ENCODE measurements around the gene CC2D1B.

The CC2D1B gene

DNA sequence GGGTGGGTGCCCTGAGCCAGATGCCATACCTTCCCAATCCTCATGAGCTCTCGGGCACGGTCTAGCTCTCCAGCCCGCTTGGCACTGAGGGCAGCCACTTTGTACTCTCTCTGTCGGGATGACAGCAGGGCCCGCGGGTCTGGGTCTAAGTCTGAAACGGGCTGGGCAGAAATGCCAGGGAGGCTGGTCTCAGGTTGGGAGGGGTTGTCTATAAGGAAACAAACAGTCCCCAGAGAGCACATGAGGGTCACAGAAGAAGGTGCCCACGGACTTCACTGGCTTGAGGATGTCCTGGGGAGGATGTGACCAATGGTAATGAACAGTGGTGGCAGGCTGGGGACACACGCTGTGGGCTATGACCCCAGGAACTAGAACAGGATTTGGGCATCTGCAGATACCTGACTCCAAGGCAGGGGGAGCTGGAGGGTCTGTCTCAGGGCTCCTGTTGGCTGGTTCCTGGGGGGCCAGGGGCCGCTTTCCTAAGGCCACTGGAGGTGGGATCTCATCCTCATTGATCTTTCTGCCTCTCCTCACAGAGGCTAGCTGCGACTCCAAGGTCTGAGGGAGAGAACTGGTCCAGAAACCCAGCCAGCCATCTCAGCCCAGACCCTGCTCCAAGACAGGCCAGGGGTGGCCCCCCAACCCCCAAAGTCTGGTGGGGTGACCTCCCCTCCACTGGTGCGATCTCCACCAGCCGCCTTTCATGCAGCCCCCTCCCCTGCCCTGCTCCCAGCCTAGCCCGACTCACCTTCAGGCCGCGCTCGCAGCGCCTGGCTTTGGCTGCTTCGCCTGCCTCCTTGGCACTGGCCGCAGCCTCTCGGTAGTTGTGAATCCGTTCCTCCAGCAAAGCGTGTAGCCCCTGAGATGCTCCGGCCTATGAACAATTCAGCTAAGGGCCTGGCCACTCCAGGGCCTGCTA lies 6.1 kb downstream of the CC2D1B start:
- no peak for DNase-seq

- no peak for DNase-seq
These were observed 7.0 kb downstream of the CC2D1B start for GRCh38 chr1:52358851-52359497.

DNA sequence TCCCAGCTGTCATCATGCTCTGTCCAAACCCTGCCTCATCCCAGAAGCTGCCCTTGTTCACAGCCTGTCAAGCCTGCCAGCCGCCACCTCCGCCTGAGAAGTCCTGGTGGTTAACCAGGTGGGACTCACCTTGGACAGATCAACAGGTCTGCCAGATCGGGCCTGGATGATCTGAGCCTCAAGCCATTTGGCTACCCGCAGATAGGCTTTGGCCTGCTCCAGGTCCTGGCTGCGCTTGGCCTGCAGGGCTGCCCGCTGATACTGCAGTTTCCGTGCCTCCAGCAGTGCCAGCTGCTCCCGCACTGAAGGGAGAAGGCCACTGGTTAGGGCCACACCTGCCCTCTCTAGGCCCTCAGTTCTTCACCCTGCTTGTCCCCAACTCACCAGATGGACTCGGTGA lies 8.6 kb downstream of the CC2D1B start:
- no peak for DNase-seq

- DNase-seq, result no peak
These were observed 9.1 kb downstream of the CC2D1B start for GRCh38 chr1:52356818-52357355.

DNA sequence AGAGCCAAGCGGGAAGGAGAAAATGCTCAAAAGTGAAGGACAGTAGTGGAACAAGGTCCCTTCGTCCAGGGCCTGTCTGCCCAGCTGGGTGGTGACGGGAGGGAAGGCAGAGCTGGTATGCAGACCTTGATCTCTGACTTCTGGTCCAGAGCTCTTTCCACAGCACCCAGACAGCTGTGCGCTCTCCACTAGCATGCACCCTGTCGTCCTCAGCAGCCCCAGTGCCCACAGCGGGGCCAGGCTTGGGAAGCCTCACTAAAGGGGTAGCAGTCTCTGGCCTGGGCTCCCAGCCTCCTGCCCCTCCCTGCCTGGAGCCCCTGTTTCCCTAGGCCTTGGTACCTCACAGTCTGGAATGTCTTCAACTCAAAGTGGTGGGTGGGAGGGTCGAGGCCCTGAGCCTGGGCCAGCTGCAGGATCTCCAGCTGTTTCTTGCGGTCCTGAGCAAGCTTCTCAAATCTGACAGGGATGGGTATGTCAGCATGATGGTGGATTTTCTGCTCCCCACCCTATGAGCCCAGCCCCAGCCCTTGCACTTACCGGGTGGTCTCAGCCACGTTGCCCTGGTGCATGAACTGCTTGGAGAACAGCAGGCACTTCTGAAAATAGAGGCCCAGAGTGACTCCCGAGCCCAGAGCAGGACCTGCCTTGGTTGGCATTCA lies 10.0 kb downstream of the CC2D1B start:
- DNase-seq, result no peak

DNA sequence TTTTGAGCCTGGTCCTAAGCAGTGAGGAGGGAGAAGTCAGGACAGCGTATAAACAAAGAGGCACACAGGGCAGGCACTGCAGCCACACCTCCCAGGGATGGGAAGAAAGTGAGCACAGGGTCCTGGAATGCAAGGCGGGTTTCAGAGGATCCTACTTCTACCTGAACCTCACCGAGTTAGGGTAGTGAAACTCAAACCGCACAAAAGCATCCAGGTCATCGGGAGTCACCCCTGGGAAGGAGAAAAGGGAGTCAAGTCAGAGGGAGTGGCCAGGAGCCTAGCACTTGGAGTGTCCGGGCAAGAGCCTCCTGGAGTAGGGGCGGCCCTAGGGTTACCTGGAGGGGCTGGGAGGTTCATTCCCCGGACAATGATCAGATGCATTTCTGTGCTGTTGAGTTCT lies 10.6 kb downstream of the CC2D1B start:
- no peak for DNase-seq

- DNase-seq, result no peak
These were observed 13.3 kb downstream of the CC2D1B start for GRCh38 chr1:52352690-52353089.

GRCh38 chr1:52348704-52349300 lies 17.2 kb downstream of the CC2D1B start:
- no peak for DNase-seq

DNA sequence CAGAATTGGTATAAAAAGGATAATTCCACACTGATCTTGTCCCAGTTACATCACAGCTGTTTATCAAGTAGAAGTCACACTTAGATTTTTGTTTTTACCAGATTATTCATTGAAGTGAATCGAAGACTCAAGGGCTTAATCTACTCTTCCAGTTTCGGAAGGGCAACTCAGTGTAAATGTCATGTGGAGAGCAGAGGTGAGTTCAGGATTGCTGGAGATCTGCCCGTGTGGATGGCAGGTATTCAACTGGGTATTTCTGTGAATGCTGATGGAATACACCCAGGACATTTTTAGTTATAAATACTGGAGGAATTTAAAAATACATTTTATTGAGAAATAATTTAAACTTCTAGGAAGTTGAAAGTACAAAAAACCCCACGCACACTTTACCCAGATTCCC lies 19.4 kb downstream of the CC2D1B start:
- DNase-seq, result no peak

DNA sequence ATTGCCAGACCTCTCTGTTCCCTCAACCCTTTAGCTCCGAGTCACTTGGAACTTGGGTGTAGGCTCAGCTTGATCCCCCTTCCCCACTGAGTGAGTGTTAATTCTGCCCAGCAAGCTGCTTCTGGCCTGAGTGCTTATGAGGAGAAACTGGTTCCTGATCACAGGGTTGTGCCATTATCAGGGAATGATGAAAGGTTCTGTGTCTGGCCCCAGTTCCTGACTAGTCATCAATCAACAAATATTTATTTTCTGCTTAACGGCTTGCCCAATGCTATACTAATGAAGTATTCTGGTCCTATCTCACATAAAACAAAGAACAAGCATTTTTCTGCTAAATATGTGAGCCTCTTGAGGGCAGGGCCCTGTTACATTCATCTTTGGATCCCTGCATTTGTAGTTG lies 20.8 kb downstream of the CC2D1B start:
- DNase-seq, result no peak

- DNase-seq, result no peak
These were observed 22.0 kb downstream of the CC2D1B start for GRCh38 chr1:52343979-52344378.

- no peak for DNase-seq
These were observed 24.2 kb downstream of the CC2D1B start for GRCh38 chr1:52341655-52342260.

DNA sequence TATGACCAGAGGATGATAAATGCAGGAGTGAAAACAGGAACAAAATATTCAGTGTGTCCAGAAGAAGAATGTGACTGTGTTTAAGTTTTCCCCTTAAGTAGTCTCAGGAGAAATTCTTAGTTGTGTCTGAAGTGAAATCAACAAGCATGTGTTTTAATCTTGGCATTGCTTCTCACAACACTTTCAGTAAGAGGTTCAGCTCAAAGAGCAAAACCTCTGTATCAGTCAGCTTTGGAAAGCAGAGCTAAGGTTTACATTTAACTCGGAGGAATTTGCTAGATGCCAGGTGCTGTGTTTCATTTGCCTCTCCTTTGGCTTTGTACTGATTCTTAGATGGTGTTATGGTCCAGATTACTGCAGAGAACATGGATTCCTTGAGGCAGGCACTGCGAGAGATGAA lies 28.6 kb downstream of the CC2D1B start:
- DNase-seq, result no peak

DNA sequence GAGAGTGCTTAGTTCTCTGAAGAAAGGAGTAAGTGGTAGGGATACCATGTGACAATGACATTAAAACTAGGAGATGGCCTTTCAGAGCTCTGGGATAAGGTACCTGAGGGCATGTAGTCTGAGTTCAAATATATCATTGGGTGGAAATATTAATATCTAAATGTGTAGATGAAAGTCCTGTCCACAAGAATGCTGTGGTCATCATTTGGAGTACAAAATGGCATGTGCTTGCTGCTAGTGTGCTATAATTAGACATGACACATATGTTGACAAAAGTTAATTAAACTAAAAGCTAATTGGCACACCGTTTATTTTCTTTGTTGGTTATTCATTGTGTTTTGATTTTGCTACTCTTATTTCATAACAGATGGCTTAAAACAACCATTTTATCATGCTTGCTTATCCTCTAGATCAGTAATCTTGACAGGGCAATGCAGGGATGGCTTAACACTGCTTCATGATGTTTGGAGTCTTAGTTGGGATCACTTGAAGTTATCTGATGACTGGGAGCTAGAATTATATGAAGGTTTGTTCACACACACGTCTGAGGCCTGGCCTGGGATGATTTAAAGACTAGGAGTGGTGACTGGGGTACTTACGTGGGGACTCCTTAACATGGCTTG lies 31.0 kb downstream of the CC2D1B start:
- DNase-seq, result no peak

- DNase-seq, result no peak
These were observed 33.6 kb downstream of the CC2D1B start for GRCh38 chr1:52332411-52332810.

DNA sequence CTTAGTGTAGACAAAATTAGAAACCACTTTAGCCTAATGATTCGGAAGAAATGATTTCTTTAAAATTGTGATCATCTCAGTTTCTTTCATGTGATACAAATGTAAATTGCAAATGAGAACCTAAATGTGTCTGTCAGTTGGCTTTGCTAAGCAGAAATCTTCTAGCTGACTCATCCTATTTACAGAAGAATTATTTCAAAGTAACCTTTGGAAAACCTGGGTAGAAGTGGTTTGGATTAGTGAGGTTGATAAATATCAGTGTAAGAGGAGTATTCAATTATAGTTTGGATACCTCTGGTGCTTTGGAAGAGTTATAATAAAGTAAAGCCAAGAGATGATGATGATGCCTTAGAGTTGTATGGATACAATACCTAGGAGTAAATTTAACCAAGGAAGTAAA lies 37.4 kb downstream of the CC2D1B start:
- DNase-seq, result no peak

- no peak for DNase-seq
These were observed 40.2 kb downstream of the CC2D1B start for GRCh38 chr1:52325786-52326185.

DNA sequence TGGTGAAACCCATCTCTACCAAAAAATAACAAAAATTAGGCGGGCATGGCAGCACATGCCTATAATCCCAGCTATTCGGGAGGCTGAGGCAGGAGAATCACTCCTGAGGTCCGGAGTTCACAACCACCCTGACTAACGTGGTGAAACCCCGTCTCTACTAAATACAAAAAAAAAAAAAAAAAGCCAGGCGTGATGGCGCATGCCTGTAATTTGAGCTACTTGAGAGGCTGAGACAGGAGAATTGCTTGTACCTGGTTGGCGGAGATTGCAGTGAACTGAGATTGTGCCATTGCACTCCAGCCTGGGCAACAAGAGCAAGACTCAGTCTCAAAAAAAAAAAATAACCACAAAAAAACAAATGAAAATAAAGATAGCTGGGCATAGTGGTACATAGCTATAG lies 42.3 kb downstream of the CC2D1B start:
- no peak for DNase-seq

- no peak for DNase-seq
These were observed 44.9 kb downstream of the CC2D1B start for GRCh38 chr1:52321061-52321460.

- no peak for DNase-seq
These were observed 59.6 kb downstream of the CC2D1B start for GRCh38 chr1:52306227-52307006.
